OCI-LY7 (cell line): ENCODE results near the gene M1AP.

Experiments used
- EZH2phosphoT487 ChIP-seq: fragments of 200-600 bp; sonication (generic); IDR thresholded peaks from 2 replicates; pipeline ENCODE4 v1.6.1; 2018; ENCODE audit warnings: low read depth, borderline replicate concordance, mild to moderate bottlenecking, mixed run types, antibody characterized with exemption, low read length, moderate library complexity, mixed read lengths
- TF ChIP-seq, protein P1 (sequence below): fragments of 200-600 bp; sonication (generic); conservative IDR thresholded peaks from 2 replicates; pipeline ENCODE4 v1.5.1; 2014; ENCODE audit warnings: mild to moderate bottlenecking, antibody characterized with exemption, low read length, moderate library complexity, mixed read lengths

DNA sequence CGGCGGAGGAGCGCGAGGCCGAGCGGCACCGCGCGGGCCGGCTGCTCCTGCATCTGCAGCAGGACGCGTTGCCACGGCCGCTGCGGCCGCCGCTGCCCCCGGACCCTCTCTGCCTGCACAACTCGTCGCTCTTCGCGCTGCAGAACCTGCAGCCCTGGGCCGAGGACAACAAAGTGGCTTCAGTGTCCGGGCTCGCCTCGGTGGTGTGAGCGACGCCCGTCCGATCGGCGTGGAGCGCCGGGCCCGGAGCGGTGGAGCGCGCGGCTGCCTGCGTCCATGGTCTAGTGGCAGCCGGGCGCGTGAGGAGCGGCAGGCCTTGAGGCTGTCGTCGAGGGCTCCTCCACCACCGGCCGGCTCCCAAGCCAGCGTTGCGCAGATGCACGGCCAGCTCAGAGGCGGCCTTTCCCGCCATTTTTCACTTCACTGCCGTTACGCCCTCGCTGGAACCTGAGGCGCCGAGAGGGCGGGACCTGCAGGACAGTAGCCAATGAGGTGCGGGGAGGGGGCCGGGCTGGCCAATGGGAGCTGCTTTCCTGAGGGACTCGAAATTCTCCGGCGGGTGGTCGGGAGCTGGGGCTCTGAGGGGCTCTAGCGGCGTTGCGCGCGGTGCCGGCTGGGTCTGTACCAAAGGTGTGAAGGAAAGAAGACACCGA is 132.0 kb downstream of the M1AP start:
- TF ChIP-seq, protein P1, sequence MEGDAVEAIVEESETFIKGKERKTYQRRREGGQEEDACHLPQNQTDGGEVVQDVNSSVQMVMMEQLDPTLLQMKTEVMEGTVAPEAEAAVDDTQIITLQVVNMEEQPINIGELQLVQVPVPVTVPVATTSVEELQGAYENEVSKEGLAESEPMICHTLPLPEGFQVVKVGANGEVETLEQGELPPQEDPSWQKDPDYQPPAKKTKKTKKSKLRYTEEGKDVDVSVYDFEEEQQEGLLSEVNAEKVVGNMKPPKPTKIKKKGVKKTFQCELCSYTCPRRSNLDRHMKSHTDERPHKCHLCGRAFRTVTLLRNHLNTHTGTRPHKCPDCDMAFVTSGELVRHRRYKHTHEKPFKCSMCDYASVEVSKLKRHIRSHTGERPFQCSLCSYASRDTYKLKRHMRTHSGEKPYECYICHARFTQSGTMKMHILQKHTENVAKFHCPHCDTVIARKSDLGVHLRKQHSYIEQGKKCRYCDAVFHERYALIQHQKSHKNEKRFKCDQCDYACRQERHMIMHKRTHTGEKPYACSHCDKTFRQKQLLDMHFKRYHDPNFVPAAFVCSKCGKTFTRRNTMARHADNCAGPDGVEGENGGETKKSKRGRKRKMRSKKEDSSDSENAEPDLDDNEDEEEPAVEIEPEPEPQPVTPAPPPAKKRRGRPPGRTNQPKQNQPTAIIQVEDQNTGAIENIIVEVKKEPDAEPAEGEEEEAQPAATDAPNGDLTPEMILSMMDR, result no peak
- TF ChIP-seq EZH2phosphoT487, result no peak
